Mesothelial cell of epicardium (in vitro differentiated cells): ENCODE data around the gene CDH13. TPM values are rescaled to one million over a fixed set of nuclear protein-coding genes. Genes with fewer than 3 reads are reported as not detected.

Source experiments
- DNase-seq, 2 experiments: peaks; one replicate each; pipeline ENCODE4 v3.0.0; 2021; ENCODE audit warnings: low spot score in 2 of 2; ENCODE audit not compliant: unreplicated experiment in 2 of 2
- H3K27ac Mint-ChIP-seq: 2 replicates; pipeline ENCODE4 v1.8.0; 2021; ENCODE audit warnings: mixed read lengths
- H3K27me3 Mint-ChIP-seq: 2 replicates; pipeline ENCODE4 v1.8.0; 2021; ENCODE audit warnings: low read depth, mixed read lengths
- H3K36me3 Mint-ChIP-seq: 2 replicates; pipeline ENCODE4 v1.8.0; 2021; ENCODE audit warnings: mixed read lengths
- H3K4me1 Mint-ChIP-seq: 2 replicates; pipeline ENCODE4 v1.8.0; 2021; ENCODE audit warnings: mixed read lengths
- H3K4me3 Mint-ChIP-seq: 2 replicates; pipeline ENCODE4 v1.8.0; 2021; ENCODE audit warnings: mild to moderate bottlenecking, moderate library complexity, mixed read lengths
- H3K9me3 Mint-ChIP-seq: 2 replicates; pipeline ENCODE4 v1.8.0; 2021; ENCODE audit warnings: mixed read lengths
- CTCF ChIP-seq: fragments of 200-600 bp; sonication (generic); IDR thresholded peaks from one replicate; pipeline ENCODE4 v1.5.0; 2021; ENCODE audit warnings: antibody characterized with exemption; ENCODE audit not compliant: unreplicated experiment
- total RNA-seq: library from RNA; stranded (reverse); gene quantifications from 3 replicates; pipeline ENCODE4 v1.2.1, GENCODE V29; 2021

CDH13 gene
- total RNA-seq, 1 donor from 2014 or later: 0.80 TPM

GRCh38 chr16:82643936-82644630, 17.3 kb downstream of the CDH13 start:
- no peak for DNase-seq
- H3K4me3 Mint-ChIP-seq: no peak overlapping the region
- no peaks in the 10 kb centered on the region for H3K36me3 Mint-ChIP-seq
- H3K9me3 Mint-ChIP-seq: no peaks in the 10 kb centered on the region
- H3K27ac Mint-ChIP-seq: no peak overlapping the region
- TF ChIP-seq CTCF: no peak
- H3K27me3 Mint-ChIP-seq: peaks cover under 1% of the 10 kb centered on the region
- peaks cover 6% of the 10 kb centered on the region for H3K4me1 Mint-ChIP-seq

- no peak for TF ChIP-seq CTCF
- Mint-ChIP-seq H3K4me1 (peaks cover 6% of the 10 kb centered on the region), H3K36me3 (no peaks in the 10 kb centered on the region), H3K9me3 (no peaks in the 10 kb centered on the region), H3K27ac (no peak overlapping the region), H3K27me3 (peaks cover 6% of the 10 kb centered on the region), H3K4me3 (no peak overlapping the region)
- DNase-seq: no peak
Measured at GRCh38 chr16:82646504-82646903, 19.7 kb downstream of the CDH13 start.

GRCh38 chr16:82649766-82650165, 23.0 kb downstream of the CDH13 start:
- Mint-ChIP-seq H3K4me1 (peaks cover 20% of the 10 kb centered on the region), H3K27me3 (peaks cover 6% of the 10 kb centered on the region), H3K36me3 (no peaks in the 10 kb centered on the region), H3K4me3 (no peak overlapping the region), H3K27ac (no peak overlapping the region), H3K9me3 (no peaks in the 10 kb centered on the region)
- no peak for DNase-seq
- TF ChIP-seq CTCF: no peak

- Mint-ChIP-seq H3K4me1 (peaks cover 18% of the 10 kb centered on the region), H3K36me3 (no peaks in the 10 kb centered on the region), H3K4me3 (no peak overlapping the region), H3K27ac (no peak overlapping the region), H3K27me3 (peaks cover 6% of the 10 kb centered on the region), H3K9me3 (no peaks in the 10 kb centered on the region)
- no peak for TF ChIP-seq CTCF
- no peak for DNase-seq
Measured at GRCh38 chr16:82650804-82651203, 24.0 kb downstream of the CDH13 start.

GRCh38 chr16:82651921-82652601, 25.3 kb downstream of the CDH13 start:
- no peak for DNase-seq
- peaks cover 18% of the 10 kb centered on the region for H3K4me1 Mint-ChIP-seq
- no peak for TF ChIP-seq CTCF
- H3K4me3 Mint-ChIP-seq: no peak overlapping the region
- no peaks in the 10 kb centered on the region for H3K9me3 Mint-ChIP-seq
- H3K27ac Mint-ChIP-seq: no peak overlapping the region
- H3K36me3 Mint-ChIP-seq: no peaks in the 10 kb centered on the region
- H3K27me3 Mint-ChIP-seq: peaks cover 6% of the 10 kb centered on the region
